Mesothelial cell of epicardium (in vitro differentiated cells): ENCODE measurements around the gene USP40. TPM values are rescaled to one million over a fixed set of nuclear protein-coding genes. Genes with fewer than 3 reads are reported as not detected.

Experiments
- DNase-seq, 2 experiments: peaks; one replicate each; pipeline ENCODE4 v3.0.0; 2021; ENCODE audit warnings: low spot score in 2 of 2; ENCODE audit not compliant: unreplicated experiment in 2 of 2
- H3K27ac Mint-ChIP-seq: 2 replicates; pipeline ENCODE4 v1.8.0; 2021; ENCODE audit warnings: mixed read lengths
- H3K27me3 Mint-ChIP-seq: 2 replicates; pipeline ENCODE4 v1.8.0; 2021; ENCODE audit warnings: low read depth, mixed read lengths
- H3K36me3 Mint-ChIP-seq: 2 replicates; pipeline ENCODE4 v1.8.0; 2021; ENCODE audit warnings: mixed read lengths
- H3K4me1 Mint-ChIP-seq: 2 replicates; pipeline ENCODE4 v1.8.0; 2021; ENCODE audit warnings: mixed read lengths
- H3K4me3 Mint-ChIP-seq: 2 replicates; pipeline ENCODE4 v1.8.0; 2021; ENCODE audit warnings: mild to moderate bottlenecking, moderate library complexity, mixed read lengths
- H3K9me3 Mint-ChIP-seq: 2 replicates; pipeline ENCODE4 v1.8.0; 2021; ENCODE audit warnings: mixed read lengths
- CTCF ChIP-seq: fragments of 200-600 bp; sonication (generic); IDR thresholded peaks from one replicate; pipeline ENCODE4 v1.5.0; 2021; ENCODE audit warnings: antibody characterized with exemption; ENCODE audit not compliant: unreplicated experiment
- total RNA-seq: library from RNA; stranded (reverse); gene quantifications from 3 replicates; pipeline ENCODE4 v1.2.1, GENCODE V29; 2021

Gene USP40
- total RNA-seq, 1 donor from 2014 or later: 51.0 TPM

GRCh38 chr2:233433794-233434193, 132.8 kb downstream of the USP40 start:
- Mint-ChIP-seq H3K36me3 (peaks cover 4% of the 10 kb centered on the region), H3K27ac (no peak overlapping the region), H3K9me3 (peaks cover 3% of the 10 kb centered on the region), H3K4me3 (no peak overlapping the region), H3K27me3 (no peaks in the 10 kb centered on the region), H3K4me1 (peaks cover 1% of the 10 kb centered on the region)
- no peak for TF ChIP-seq CTCF
- no peak for DNase-seq

- Mint-ChIP-seq H3K36me3 (peaks cover 2% of the 10 kb centered on the region), H3K27ac (no peak overlapping the region), H3K4me1 (peaks cover 1% of the 10 kb centered on the region), H3K27me3 (no peaks in the 10 kb centered on the region), H3K4me3 (no peak overlapping the region), H3K9me3 (peaks cover 3% of the 10 kb centered on the region)
- DNase-seq: no peak
- TF ChIP-seq CTCF: no peak
Measured at GRCh38 chr2:233433029-233433428, 133.6 kb downstream of the USP40 start.

- no peak for TF ChIP-seq CTCF
- peaks cover 3% of the 10 kb centered on the region for H3K36me3 Mint-ChIP-seq
- DNase-seq: no peak
- peaks cover 1% of the 10 kb centered on the region for H3K4me1 Mint-ChIP-seq
- H3K9me3 Mint-ChIP-seq: peaks cover 7% of the 10 kb centered on the region
- H3K4me3 Mint-ChIP-seq: no peak overlapping the region
- no peaks in the 10 kb centered on the region for H3K27me3 Mint-ChIP-seq
- H3K27ac Mint-ChIP-seq: no peak overlapping the region
Measured at GRCh38 chr2:233430651-233431050, 135.9 kb downstream of the USP40 start.

GRCh38 chr2:233430081-233430480, 136.5 kb downstream of the USP40 start:
- no peak for TF ChIP-seq CTCF
- Mint-ChIP-seq H3K27me3 (no peaks in the 10 kb centered on the region), H3K9me3 (peaks cover 7% of the 10 kb centered on the region), H3K4me3 (no peak overlapping the region), H3K4me1 (peaks cover 1% of the 10 kb centered on the region), H3K27ac (no peak overlapping the region), H3K36me3 (peaks cover 3% of the 10 kb centered on the region)
- no peak for DNase-seq

GRCh38 chr2:233429175-233429897, 137.2 kb downstream of the USP40 start:
- H3K27ac Mint-ChIP-seq: no peak overlapping the region
- no peak for TF ChIP-seq CTCF
- no peak for DNase-seq
- peaks cover 7% of the 10 kb centered on the region for H3K9me3 Mint-ChIP-seq
- no peak overlapping the region for H3K4me3 Mint-ChIP-seq
- peaks cover 3% of the 10 kb centered on the region for H3K36me3 Mint-ChIP-seq
- no peaks in the 10 kb centered on the region for H3K27me3 Mint-ChIP-seq
- peaks cover 1% of the 10 kb centered on the region for H3K4me1 Mint-ChIP-seq
